WTC11 (cell line): ENCODE data around the gene UQCR11.

ENCODE experiments used
- CTCF ChIP-seq: fragments of 200-600 bp; IDR thresholded peaks from 2 replicates; pipeline ENCODE4 v1.8.0; 2022; ENCODE audit warnings: antibody characterized with exemption
- E2F4 ChIP-seq: sonication (generic); formaldehyde crosslinking; IDR thresholded peaks from 2 replicates; pipeline ENCODE4 v1.8.1; 2022; ENCODE audit warnings: low read depth, mild to moderate bottlenecking, moderate library complexity, missing genetic modification reagents, borderline replicate concordance
- MLX ChIP-seq: sonication (generic); formaldehyde crosslinking; IDR thresholded peaks from 2 replicates; pipeline ENCODE4 v1.8.1; 2023; ENCODE audit warnings: mild to moderate bottlenecking, missing genetic modification reagents, moderate library complexity
- NFYB ChIP-seq: sonication (generic); formaldehyde crosslinking; conservative IDR thresholded peaks from 2 replicates; pipeline ENCODE4 v1.8.0; 2022; ENCODE audit warnings: low read depth, missing genetic modification reagents

GRCh38 chr19:1613146-1613545, 7.9 kb upstream of the UQCR11 start:
- TF ChIP-seq MLX (CRISPR knock-in tag) (no peak), NFYB (CRISPR knock-in tag) (no peak), E2F4 (no peak), CTCF (no peak)
